ENCODE results near the gene CLASP2.
"Not testable (repeated sequence)": the region's sequence is repeated elsewhere in the genome, so short reads cannot be mapped to it uniquely, and the experiment has no call there.

Gene CLASP2

DNA sequence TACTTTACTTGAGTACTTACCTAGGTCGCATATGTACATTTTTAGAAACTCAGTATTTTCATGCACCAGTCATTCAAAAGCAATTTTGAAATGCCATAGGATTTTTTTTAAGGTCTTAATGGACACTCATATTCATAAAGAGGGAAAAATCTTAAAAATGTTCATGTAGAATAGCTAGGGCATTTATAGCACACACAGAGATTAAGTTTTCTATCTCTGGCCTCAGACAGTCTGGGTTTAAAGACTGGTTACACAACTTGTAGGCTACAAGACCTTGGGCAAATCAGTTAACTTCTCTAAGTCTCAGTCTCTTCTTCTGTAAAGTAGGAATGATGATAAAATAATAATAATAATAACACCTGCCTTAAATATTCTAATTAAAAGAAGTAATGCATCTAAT lies 229.4 kb downstream of the CLASP2 start:
- Histone ChIP-seq H3K4me1 (ENCODE audit: control insufficient read depth in 2 of 2, insufficient read depth in 2 of 2, low read length in 2 of 2) (no peaks in the 10 kb centered on the region), H3K27ac (ENCODE audit: low read depth in 2 of 2, low read length in 2 of 2) (no peak overlapping the region), H3K27me3 (ENCODE audit: control insufficient read depth in 2 of 2, insufficient read depth in 2 of 2, low read length in 2 of 2) (no peaks in the 10 kb centered on the region), H3K4me3 (ENCODE audit: low read length in 2 of 2) (no peak overlapping the region), H3K9ac (ENCODE audit: low read depth in 1 of 2, low read length in 2 of 2) (no peak overlapping the region), H3K9me3 (ENCODE audit: control insufficient read depth in 2 of 2, low read length in 2 of 2) (no peaks in the 10 kb centered on the region), H3K36me3 (ENCODE audit: control insufficient read depth in 2 of 2, insufficient read depth in 2 of 2, low read length in 2 of 2) (no peaks in the 10 kb centered on the region)

DNA sequence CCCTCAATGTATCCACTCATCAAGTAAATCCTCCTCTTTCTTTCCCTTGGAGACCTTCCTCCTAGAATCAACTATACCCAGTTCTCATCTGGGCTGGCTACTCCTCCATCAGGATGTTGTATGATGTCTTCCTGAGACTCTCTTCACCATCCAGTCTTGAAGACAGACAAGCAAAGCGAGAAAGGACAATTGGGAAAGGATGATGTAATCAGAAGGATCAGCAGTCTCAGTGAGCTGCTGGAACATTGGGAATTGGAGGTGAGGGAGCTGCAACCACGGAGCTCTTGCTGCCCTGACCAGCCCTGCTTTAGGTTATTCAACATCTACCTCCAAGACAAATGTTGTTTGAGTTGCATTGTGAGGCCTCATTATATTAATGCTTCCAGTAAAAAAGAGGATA lies 229.8 kb downstream of the CLASP2 start:
- H3K4me1 ChIP-seq (ENCODE audit: control insufficient read depth in 2 of 2, insufficient read depth in 2 of 2, low read length in 2 of 2) = no peaks in the 10 kb centered on the region
- no peaks in the 10 kb centered on the region for H3K27me3 ChIP-seq (ENCODE audit: control insufficient read depth in 2 of 2, insufficient read depth in 2 of 2, low read length in 2 of 2)
- no peak overlapping the region for H3K4me3 ChIP-seq (ENCODE audit: low read length in 2 of 2)
- no peak overlapping the region for H3K9ac ChIP-seq (ENCODE audit: low read depth in 1 of 2, low read length in 2 of 2)
- no peaks in the 10 kb centered on the region for H3K36me3 ChIP-seq (ENCODE audit: control insufficient read depth in 2 of 2, insufficient read depth in 2 of 2, low read length in 2 of 2)
- H3K9me3 ChIP-seq (ENCODE audit: control insufficient read depth in 2 of 2, low read length in 2 of 2) = no peaks in the 10 kb centered on the region
- no peak overlapping the region for H3K27ac ChIP-seq (ENCODE audit: low read depth in 2 of 2, low read length in 2 of 2)

DNA sequence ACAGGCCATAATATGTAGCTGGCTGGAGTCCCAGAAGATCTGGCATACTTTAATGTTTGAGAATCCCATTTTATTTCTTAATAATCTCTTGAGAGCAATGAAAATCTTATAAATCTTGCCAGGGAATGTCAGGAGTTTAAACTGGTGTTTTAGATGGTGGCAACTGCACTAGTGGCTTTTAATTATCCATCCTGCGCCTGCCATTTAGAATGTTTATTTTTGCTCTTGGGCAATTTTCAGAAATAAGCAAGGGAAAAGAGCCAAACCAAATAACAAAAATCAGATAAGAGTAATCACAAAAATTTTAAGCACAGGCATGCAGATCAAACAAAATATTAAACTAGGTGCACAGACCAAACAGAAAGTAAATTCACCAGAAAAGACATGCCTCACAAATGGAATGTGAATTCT lies 235.9 kb downstream of the CLASP2 start:
- no peak overlapping the region for H3K27ac ChIP-seq (ENCODE audit: low read depth in 2 of 2, low read length in 2 of 2)
- no peaks in the 10 kb centered on the region for H3K27me3 ChIP-seq (ENCODE audit: control insufficient read depth in 2 of 2, insufficient read depth in 2 of 2, low read length in 2 of 2)
- no peaks in the 10 kb centered on the region for H3K4me1 ChIP-seq (ENCODE audit: control insufficient read depth in 2 of 2, insufficient read depth in 2 of 2, low read length in 2 of 2)
- no peak overlapping the region for H3K4me3 ChIP-seq (ENCODE audit: low read length in 2 of 2)
- H3K9me3 ChIP-seq (ENCODE audit: control insufficient read depth in 2 of 2, low read length in 2 of 2) = no peaks in the 10 kb centered on the region
- no peak overlapping the region for H3K9ac ChIP-seq (ENCODE audit: low read depth in 1 of 2, low read length in 2 of 2)
- no peaks in the 10 kb centered on the region for H3K36me3 ChIP-seq (ENCODE audit: control insufficient read depth in 2 of 2, insufficient read depth in 2 of 2, low read length in 2 of 2)

DNA sequence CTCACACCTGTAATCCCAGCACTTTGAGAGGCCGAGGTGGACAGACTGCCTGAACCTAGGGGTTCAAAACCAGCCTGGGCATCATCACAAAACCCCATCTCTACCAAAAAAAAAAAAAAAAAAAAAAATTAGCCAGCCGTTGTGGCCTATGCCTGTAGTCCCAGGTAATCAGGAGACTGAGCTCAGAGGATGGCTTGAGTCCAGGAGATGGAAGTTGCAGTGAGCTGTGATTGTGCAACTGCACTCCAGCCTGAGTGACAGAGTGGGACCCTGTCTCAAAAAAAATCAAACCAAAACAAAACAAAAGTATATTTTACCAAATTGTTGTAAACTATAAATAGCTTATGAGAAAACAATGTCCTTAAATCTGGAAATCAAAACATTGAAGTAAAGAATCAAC lies 243.2 kb downstream of the CLASP2 start:
- no peak overlapping the region for H3K4me3 ChIP-seq (ENCODE audit: low read length in 2 of 2)
- no peaks in the 10 kb centered on the region for H3K9me3 ChIP-seq (ENCODE audit: control insufficient read depth in 2 of 2, low read length in 2 of 2)

DNA sequence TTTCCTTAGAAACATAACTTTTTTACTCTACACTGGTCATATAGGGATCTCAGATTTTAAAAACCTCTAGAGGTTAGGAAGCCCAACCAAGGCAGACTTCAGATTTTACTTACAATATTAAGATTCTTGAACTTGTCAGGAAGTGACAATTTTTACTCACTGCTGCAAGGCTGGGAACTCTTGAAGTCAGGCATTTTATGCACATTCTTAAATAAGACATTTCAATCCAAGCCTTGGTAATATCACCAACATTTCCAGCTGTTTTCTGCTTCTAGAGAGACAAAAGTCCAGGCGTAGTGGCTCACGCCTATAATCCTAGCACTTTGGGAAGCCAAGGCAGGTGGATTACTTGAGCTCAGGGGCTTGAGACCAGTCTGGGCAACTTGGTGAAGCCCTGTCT lies 244.2 kb downstream of the CLASP2 start:
- H3K9ac ChIP-seq (ENCODE audit: low read depth in 1 of 2, low read length in 2 of 2) = no peak overlapping the region
- no peak overlapping the region for H3K4me3 ChIP-seq (ENCODE audit: low read length in 2 of 2)
- no peaks in the 10 kb centered on the region for H3K27me3 ChIP-seq (ENCODE audit: control insufficient read depth in 2 of 2, insufficient read depth in 2 of 2, low read length in 2 of 2)

More for the DNA sequence above, 243.2 kb downstream of the CLASP2 start:
- Histone ChIP-seq H3K36me3 (ENCODE audit: control insufficient read depth in 2 of 2, insufficient read depth in 2 of 2, low read length in 2 of 2) (no peaks in the 10 kb centered on the region), H3K27me3 (ENCODE audit: control insufficient read depth in 2 of 2, insufficient read depth in 2 of 2, low read length in 2 of 2) (no peaks in the 10 kb centered on the region), H3K27ac (ENCODE audit: low read depth in 2 of 2, low read length in 2 of 2) (no peak overlapping the region), H3K9ac (ENCODE audit: low read depth in 1 of 2, low read length in 2 of 2) (no peak overlapping the region), H3K4me1 (ENCODE audit: control insufficient read depth in 2 of 2, insufficient read depth in 2 of 2, low read length in 2 of 2) (no peaks in the 10 kb centered on the region)

DNA sequence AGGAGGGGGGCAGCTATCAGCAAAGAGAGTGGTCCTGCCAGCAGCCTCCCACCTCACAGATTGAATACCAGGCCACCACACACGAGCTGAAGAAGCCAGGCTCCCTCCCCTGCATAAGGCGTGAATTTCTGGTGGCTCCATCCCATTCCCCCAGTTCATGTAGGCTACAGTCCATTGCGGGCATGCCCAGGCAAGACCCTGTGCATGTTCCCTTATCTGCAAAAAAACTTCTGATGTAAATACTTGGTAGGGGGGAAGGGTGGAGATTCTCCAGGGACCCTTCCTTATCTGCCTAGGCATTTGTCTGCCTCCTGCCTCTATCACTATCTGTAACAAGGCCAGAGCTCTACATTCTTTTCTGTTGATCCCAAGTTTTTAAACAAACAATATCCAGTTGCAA lies 250.3 kb downstream of the CLASP2 start:
- Histone ChIP-seq H3K36me3 (ENCODE audit: control insufficient read depth in 2 of 2, insufficient read depth in 2 of 2, low read length in 2 of 2) (no peaks in the 10 kb centered on the region), H3K9me3 (ENCODE audit: control insufficient read depth in 2 of 2, low read length in 2 of 2) (no peaks in the 10 kb centered on the region), H3K27ac (ENCODE audit: low read depth in 2 of 2, low read length in 2 of 2) (no peak overlapping the region), H3K4me3 (ENCODE audit: low read length in 2 of 2) (no peak overlapping the region), H3K27me3 (ENCODE audit: control insufficient read depth in 2 of 2, insufficient read depth in 2 of 2, low read length in 2 of 2) (no peaks in the 10 kb centered on the region), H3K9ac (ENCODE audit: low read depth in 1 of 2, low read length in 2 of 2) (no peak overlapping the region), H3K4me1 (ENCODE audit: control insufficient read depth in 2 of 2, insufficient read depth in 2 of 2, low read length in 2 of 2) (no peaks in the 10 kb centered on the region)

More for the DNA sequence above, 244.2 kb downstream of the CLASP2 start:
- Histone ChIP-seq H3K27ac (ENCODE audit: low read depth in 2 of 2, low read length in 2 of 2) (no peak overlapping the region), H3K4me1 (ENCODE audit: control insufficient read depth in 2 of 2, insufficient read depth in 2 of 2, low read length in 2 of 2) (no peaks in the 10 kb centered on the region), H3K36me3 (ENCODE audit: control insufficient read depth in 2 of 2, insufficient read depth in 2 of 2, low read length in 2 of 2) (no peaks in the 10 kb centered on the region), H3K9me3 (ENCODE audit: control insufficient read depth in 2 of 2, low read length in 2 of 2) (no peaks in the 10 kb centered on the region)

DNA sequence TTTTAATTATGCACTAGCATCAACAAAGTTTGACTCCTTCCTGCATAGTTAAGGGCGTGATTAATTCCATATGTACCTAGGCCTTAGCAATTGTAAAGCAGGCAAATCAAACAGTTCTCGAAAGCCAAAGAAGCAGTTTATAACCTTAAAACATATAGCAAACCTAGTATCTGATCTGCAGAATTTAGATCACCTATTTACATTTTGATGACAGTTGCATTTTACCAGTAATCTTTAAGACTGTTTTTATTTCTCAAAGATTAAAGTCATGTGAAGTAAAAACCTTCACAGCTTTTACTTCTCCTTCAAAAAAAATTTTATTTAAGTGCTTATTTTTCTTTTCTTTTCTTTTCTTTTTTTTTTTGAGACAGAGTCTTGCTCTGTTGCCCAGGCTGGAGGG lies 257.0 kb downstream of the CLASP2 start:
- Histone ChIP-seq H3K4me1 (ENCODE audit: control insufficient read depth in 2 of 2, insufficient read depth in 2 of 2, low read length in 2 of 2) (no peaks in the 10 kb centered on the region), H3K9me3 (ENCODE audit: control insufficient read depth in 2 of 2, low read length in 2 of 2) (no peaks in the 10 kb centered on the region), H3K9ac (ENCODE audit: low read depth in 1 of 2, low read length in 2 of 2) (no peak overlapping the region), H3K27ac (ENCODE audit: low read depth in 2 of 2, low read length in 2 of 2) (no peak overlapping the region), H3K27me3 (ENCODE audit: control insufficient read depth in 2 of 2, insufficient read depth in 2 of 2, low read length in 2 of 2) (no peaks in the 10 kb centered on the region), H3K4me3 (ENCODE audit: low read length in 2 of 2) (no peak overlapping the region), H3K36me3 (ENCODE audit: control insufficient read depth in 2 of 2, insufficient read depth in 2 of 2, low read length in 2 of 2) (no peaks in the 10 kb centered on the region)

DNA sequence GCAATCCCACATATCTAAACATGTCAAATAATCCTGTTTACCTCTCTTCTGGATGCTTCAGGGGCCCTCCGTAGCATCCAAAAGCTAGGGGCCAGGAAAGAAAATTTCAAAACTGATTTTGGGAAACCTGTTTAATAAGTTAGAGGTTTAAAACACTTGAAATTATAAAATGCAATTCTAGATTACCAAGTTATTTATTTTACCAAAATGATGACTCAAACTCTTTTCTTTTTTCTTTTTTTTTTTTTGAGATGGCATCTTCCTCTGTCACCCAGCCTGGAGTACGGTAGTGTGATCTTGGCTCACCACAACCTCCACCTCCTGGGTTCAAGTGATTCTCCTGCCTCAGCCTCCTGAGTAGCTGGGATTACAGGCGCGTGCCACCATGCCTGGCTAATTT lies 258.5 kb downstream of the CLASP2 start:
- H3K9me3 ChIP-seq (ENCODE audit: control insufficient read depth in 2 of 2, low read length in 2 of 2); H3K27ac ChIP-seq (ENCODE audit: low read depth in 2 of 2, low read length in 2 of 2): not testable (repeated sequence)

DNA sequence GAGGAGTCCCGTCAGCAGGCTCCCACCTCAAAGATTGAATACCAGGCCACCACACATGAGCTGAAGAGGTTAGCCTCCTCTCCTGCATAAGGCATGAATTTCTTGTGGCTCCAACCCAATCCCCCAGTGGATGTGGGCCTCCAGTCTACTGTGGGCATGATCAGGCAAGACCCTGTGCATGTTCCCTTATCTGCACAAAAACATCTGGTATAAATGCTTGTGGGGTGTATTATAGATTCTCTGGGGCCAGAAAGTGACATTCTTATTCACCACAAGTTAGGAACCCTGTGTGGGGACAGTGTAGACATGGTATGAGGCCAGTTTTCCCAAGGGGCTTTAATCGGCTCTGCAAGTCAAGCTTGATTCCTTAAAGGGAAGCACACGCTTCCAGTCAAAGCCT lies 259.6 kb downstream of the CLASP2 start:
- no peaks in the 10 kb centered on the region for H3K9me3 ChIP-seq (ENCODE audit: control insufficient read depth in 2 of 2, low read length in 2 of 2)
- no peaks in the 10 kb centered on the region for H3K4me1 ChIP-seq (ENCODE audit: control insufficient read depth in 2 of 2, insufficient read depth in 2 of 2, low read length in 2 of 2)
- no peaks in the 10 kb centered on the region for H3K27me3 ChIP-seq (ENCODE audit: control insufficient read depth in 2 of 2, insufficient read depth in 2 of 2, low read length in 2 of 2)
- no peak overlapping the region for H3K4me3 ChIP-seq (ENCODE audit: low read length in 2 of 2)
- no peak overlapping the region for H3K9ac ChIP-seq (ENCODE audit: low read depth in 1 of 2, low read length in 2 of 2)
- no peaks in the 10 kb centered on the region for H3K36me3 ChIP-seq (ENCODE audit: control insufficient read depth in 2 of 2, insufficient read depth in 2 of 2, low read length in 2 of 2)
- H3K27ac ChIP-seq (ENCODE audit: low read depth in 2 of 2, low read length in 2 of 2) = no peak overlapping the region

More for the DNA sequence above, 258.5 kb downstream of the CLASP2 start:
- not testable (repeated sequence) for H3K9ac ChIP-seq (ENCODE audit: low read depth in 1 of 2, low read length in 2 of 2); H3K4me3 ChIP-seq (ENCODE audit: low read length in 2 of 2); H3K4me1 ChIP-seq (ENCODE audit: control insufficient read depth in 2 of 2, insufficient read depth in 2 of 2, low read length in 2 of 2); H3K27me3 ChIP-seq (ENCODE audit: control insufficient read depth in 2 of 2, insufficient read depth in 2 of 2, low read length in 2 of 2); H3K36me3 ChIP-seq (ENCODE audit: control insufficient read depth in 2 of 2, insufficient read depth in 2 of 2, low read length in 2 of 2)

DNA sequence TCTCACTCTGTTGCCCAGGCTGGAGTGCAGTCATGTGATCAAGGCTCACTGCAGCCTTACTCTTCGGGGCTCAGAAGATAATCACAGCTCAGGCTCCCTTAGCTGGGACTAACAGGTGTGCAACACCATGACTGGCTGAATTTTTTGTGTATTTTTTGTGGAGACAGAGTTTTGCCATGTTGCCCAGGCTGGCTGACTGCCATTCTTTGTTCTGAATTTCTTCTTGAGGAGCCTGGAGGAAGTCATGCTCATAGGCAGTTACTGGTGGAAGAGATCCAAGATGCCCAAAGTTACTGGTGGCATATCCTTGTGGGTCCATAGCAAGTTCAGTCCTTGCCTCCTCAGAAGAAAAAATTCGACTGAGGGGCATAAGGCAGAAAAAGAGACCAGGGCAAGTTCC lies 261.3 kb downstream of the CLASP2 start:
- H3K27me3 ChIP-seq (ENCODE audit: control insufficient read depth in 2 of 2, insufficient read depth in 2 of 2, low read length in 2 of 2) = no peaks in the 10 kb centered on the region
- H3K4me1 ChIP-seq (ENCODE audit: control insufficient read depth in 2 of 2, insufficient read depth in 2 of 2, low read length in 2 of 2) = no peaks in the 10 kb centered on the region
- H3K4me3 ChIP-seq (ENCODE audit: low read length in 2 of 2) = no peak overlapping the region
- H3K27ac ChIP-seq (ENCODE audit: low read depth in 2 of 2, low read length in 2 of 2) = no peak overlapping the region
- H3K9ac ChIP-seq (ENCODE audit: low read depth in 1 of 2, low read length in 2 of 2) = no peak overlapping the region
- no peaks in the 10 kb centered on the region for H3K9me3 ChIP-seq (ENCODE audit: control insufficient read depth in 2 of 2, low read length in 2 of 2)
- H3K36me3 ChIP-seq (ENCODE audit: control insufficient read depth in 2 of 2, insufficient read depth in 2 of 2, low read length in 2 of 2) = no peaks in the 10 kb centered on the region

DNA sequence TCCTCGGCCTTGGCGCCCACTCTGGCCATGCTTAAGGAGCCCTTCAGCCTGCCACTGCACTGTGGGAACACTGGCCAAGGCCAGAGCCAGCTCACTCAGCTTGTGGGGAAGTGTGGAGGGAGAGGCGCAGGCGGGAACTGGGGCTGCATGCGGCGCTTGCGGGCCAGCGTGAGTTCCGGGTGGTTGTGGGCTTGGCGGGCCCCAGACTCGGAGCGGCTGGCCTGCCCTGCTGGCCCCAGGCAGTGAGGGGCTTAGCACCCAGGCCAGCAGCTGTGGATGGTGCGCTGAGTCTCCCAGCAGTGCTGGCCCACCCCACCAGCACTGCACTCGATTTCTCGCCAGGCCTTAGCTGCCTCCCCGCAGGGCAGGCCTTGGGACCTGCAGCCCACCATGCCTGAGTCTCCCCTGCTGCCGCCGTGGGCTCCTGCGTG lies 264.7 kb downstream of the CLASP2 start:
- Histone ChIP-seq H3K4me3 (ENCODE audit: low read length in 2 of 2) (no peak overlapping the region), H3K27ac (ENCODE audit: low read depth in 2 of 2, low read length in 2 of 2) (no peak overlapping the region), H3K27me3 (ENCODE audit: control insufficient read depth in 2 of 2, insufficient read depth in 2 of 2, low read length in 2 of 2) (no peaks in the 10 kb centered on the region), H3K9ac (ENCODE audit: low read depth in 1 of 2, low read length in 2 of 2) (no peak overlapping the region), H3K9me3 (ENCODE audit: control insufficient read depth in 2 of 2, low read length in 2 of 2) (no peaks in the 10 kb centered on the region), H3K36me3 (ENCODE audit: control insufficient read depth in 2 of 2, insufficient read depth in 2 of 2, low read length in 2 of 2) (no peaks in the 10 kb centered on the region), H3K4me1 (ENCODE audit: control insufficient read depth in 2 of 2, insufficient read depth in 2 of 2, low read length in 2 of 2) (no peaks in the 10 kb centered on the region)
